Skeletal muscle tissue (tissue), 4 donors: ENCODE data around the gene ATXN8OS. TPM values are rescaled to one million over a fixed set of nuclear protein-coding genes. Genes with fewer than 3 reads are reported as not detected.

Source experiments
- H3K27ac ChIP-seq: one replicate; pipeline ENCODE4 v1.7.0; 2013; ENCODE audit warnings: mild to moderate bottlenecking, low read depth, low read length, inconsistent platforms
- H3K27me3 ChIP-seq, 3 donors: one replicate each; pipeline ENCODE4 v1.7.0; 2013; ENCODE audit warnings: low read length in 3 of 3; ENCODE audit not compliant: control insufficient read depth in 3 of 3, insufficient read depth in 3 of 3
- H3K36me3 ChIP-seq, 3 donors: one replicate each; pipeline ENCODE4 v1.7.0; 2013; ENCODE audit warnings: low read length in 3 of 3; ENCODE audit not compliant: control insufficient read depth in 3 of 3, insufficient read depth in 3 of 3
- H3K4me1 ChIP-seq, 3 donors: one replicate each; pipeline ENCODE4 v1.7.0; 2013; ENCODE audit warnings: low read length in 3 of 3, mild to moderate bottlenecking in 3 of 3; ENCODE audit not compliant: control insufficient read depth in 3 of 3, insufficient read depth in 3 of 3
- H3K4me3 ChIP-seq, 3 donors: one replicate each; pipeline ENCODE4 v1.7.0; 2013; ENCODE audit warnings: low read length in 3 of 3
- H3K9ac ChIP-seq, 3 donors: one replicate each; pipeline ENCODE4 v1.7.0; 2013; ENCODE audit warnings: low read length in 3 of 3, mild to moderate bottlenecking in 3 of 3, moderate library complexity in 2 of 3, low read depth in 1 of 3
- H3K9me3 ChIP-seq, 3 donors: one replicate each; pipeline ENCODE4 v1.7.0; 2013; ENCODE audit warnings: low read length in 3 of 3; ENCODE audit not compliant: control insufficient read depth in 3 of 3
- total RNA-seq: library from RNA; depleted of rRNA; stranded (reverse); fragments of >200 nt; gene quantifications from one replicate; pipeline ENCODE4 v1.2.3, GENCODE V29; 2014
- donor health status: Osteomylitis.

ATXN8OS gene
- total RNA-seq: not detected

DNA sequence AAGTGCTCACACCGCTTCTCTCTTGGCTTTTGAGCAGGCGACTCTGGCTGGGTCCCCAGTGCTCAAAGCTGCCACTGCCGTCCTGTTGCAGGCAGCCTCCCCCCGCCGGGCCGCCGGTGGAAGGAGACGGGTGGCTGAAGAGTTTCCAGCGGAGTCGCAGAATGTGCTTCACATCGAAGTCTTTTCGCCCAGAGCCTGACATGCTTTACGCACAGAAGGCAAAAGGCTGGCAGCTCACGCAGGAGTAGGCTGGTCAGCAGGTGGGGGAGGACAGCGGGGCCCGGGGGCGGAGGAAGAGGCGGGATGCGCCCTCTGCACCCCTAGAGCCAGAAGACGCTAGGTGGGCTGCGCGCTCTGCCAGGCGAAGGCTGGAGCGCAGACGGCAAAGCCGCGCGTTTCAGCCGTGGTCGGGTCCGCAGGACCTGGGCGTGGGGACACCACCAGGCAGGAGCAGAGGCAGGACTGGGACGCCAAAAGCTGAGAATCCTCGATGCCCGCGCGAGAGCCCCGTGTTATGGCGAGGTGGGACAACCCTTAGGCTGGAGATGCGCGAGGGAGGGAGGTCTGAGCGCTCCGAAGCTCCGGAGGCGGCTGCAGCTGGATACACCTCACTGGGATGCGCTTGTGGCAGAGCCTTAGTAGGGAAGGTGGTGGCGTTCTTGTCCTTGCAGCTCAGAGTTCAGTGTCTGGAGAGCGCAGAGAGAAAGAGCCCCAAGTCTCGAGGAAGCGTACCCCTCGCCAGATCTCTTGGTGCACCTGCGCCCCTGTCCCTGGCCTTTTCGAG is at the start of gene ATXN8OS:
ATXN8OS (plus strand) TSS at position 329 of the 784 bp plus-strand sequence.
- no peaks in the 10 kb centered on the region for H3K36me3 ChIP-seq
- no peak within 1 kb of the TSS for H3K27ac ChIP-seq
- H3K27me3 ChIP-seq: peaks cover 0 to 7% (median 4%) of the 10 kb centered on the region in 3 donors
- H3K9ac ChIP-seq: no peak within 1 kb of the TSS
- H3K4me3 ChIP-seq: no peak within 1 kb of the TSS
- H3K9me3 ChIP-seq: no peaks in the 10 kb centered on the region
- H3K4me1 ChIP-seq: no peaks in the 10 kb centered on the region

- H3K4me1 ChIP-seq: no peaks in the 10 kb centered on the region
- H3K4me3 ChIP-seq: no peak overlapping the region
- H3K27me3 ChIP-seq: no peaks in the 10 kb centered on the region
- H3K9me3 ChIP-seq: no peaks in the 10 kb centered on the region
- H3K36me3 ChIP-seq: no peaks in the 10 kb centered on the region
- H3K9ac ChIP-seq: no peak overlapping the region
- H3K27ac ChIP-seq: no peak overlapping the region
These were observed 27.6 kb upstream of the ATXN8OS start for GRCh38 chr13:70080012-70080411.

DNA sequence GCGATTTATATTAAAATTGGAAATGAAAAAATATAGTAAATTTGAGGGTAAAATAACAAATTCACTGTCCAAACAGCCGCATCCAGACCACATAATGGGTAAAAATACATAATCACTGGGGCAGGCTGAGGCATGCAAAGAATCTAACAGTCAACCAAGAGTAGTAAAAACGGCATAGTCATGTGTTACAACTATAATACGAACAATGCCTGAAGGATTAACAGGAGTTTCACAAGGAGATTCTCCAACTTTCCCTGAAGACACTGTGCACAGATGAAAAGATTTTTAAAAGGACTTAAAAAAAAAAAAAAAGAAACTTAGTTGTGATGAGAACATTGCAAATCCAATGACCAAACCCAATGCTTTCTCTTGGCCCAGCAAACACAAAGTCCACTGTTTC is 20.4 kb upstream of the ATXN8OS start:
- no peaks in the 10 kb centered on the region for H3K27me3 ChIP-seq
- H3K9me3 ChIP-seq: no peaks in the 10 kb centered on the region
- no peak overlapping the region for H3K4me3 ChIP-seq
- H3K27ac ChIP-seq: no peak overlapping the region
- H3K36me3 ChIP-seq: no peaks in the 10 kb centered on the region
- H3K4me1 ChIP-seq: no peaks in the 10 kb centered on the region
- no peak overlapping the region for H3K9ac ChIP-seq

GRCh38 chr13:70088926-70089325 is 18.7 kb upstream of the ATXN8OS start:
- Histone ChIP-seq H3K27ac (no peak overlapping the region), H3K27me3 (no peaks in the 10 kb centered on the region), H3K36me3 (no peaks in the 10 kb centered on the region), H3K4me1 (no peaks in the 10 kb centered on the region), H3K9ac (no peak overlapping the region), H3K9me3 (no peaks in the 10 kb centered on the region), H3K4me3 (no peak overlapping the region)

DNA sequence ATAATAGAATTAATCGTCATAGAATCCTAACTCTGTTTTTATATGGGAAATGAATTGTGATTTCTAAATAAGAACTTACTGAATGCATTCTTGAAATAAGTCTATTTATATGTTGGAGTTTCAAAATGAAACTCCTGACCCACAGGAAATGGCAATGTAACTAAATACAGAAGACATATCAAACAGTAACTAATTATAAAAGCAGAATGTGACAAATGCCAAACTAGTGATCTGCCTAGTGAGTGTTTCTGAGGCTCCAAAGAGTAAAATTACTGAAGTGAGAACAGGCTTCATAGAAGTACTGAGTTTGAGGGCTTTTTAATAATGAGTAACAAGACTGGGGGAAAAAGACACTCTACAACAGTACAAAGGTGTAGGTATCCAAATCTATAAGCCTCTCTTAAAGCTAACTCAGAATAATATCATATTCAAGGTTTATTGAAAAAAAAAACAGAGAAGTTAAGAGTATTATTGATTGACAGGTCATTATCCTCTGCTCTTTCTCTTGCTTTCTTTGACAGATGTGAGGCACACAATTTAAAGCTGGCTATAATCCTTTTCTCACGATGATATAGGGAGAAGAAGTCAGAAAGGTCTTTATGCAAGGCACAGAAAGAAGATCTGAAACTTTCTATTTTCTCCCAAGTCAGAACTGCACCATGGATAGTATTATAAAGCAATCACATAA is 17.4 kb upstream of the ATXN8OS start:
- no peaks in the 10 kb centered on the region for H3K9me3 ChIP-seq
- no peaks in the 10 kb centered on the region for H3K4me1 ChIP-seq
- H3K9ac ChIP-seq: no peak overlapping the region
- H3K27me3 ChIP-seq: no peaks in the 10 kb centered on the region
- H3K4me3 ChIP-seq: no peak overlapping the region
- H3K36me3 ChIP-seq: no peaks in the 10 kb centered on the region
- no peak overlapping the region for H3K27ac ChIP-seq

DNA sequence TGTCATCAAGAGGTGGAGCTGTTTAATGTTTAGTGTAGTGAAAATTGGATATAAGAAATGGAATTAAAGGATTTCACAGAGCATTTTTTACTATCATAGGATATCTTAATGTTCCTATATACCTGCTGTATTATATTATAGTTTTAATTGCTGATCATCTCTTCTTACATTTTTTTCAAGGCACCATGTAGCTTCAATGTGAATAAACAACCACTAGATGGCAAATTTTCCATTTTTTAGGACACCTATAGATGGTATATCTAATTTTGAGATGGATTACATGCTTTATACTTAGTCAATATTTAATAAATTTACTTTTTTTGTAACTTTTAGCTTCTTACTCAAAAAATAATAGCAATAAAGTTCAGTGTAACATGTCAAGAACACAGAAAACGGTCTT is 9.0 kb upstream of the ATXN8OS start:
- Histone ChIP-seq H3K27ac (no peak overlapping the region), H3K9ac (no peak overlapping the region), H3K9me3 (no peaks in the 10 kb centered on the region), H3K36me3 (no peaks in the 10 kb centered on the region), H3K4me1 (no peaks in the 10 kb centered on the region), H3K27me3 (no peaks in the 10 kb centered on the region), H3K4me3 (no peak overlapping the region)

DNA sequence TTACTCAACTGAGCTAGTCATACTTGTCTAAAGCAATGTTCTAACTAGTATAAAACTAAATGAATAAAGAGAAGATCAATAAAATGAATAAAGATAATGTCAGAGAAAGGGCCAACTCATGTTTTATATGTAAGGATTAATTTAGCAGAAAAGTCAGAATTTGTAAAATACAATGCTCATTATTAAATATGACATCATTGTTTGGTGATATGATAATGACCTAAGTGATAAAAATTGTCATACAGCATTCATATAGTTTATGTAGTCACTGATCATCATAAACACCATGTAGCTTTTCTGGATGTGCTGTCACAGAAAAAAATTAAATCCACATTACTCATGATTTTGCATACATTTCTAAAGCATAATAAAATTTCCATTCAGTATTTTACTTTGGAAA is 3.1 kb upstream of the ATXN8OS start:
- no peaks in the 10 kb centered on the region for H3K9me3 ChIP-seq
- H3K4me3 ChIP-seq: no peak overlapping the region
- peaks cover 0 to 7% (median 4%) of the 10 kb centered on the region in 3 donors for H3K27me3 ChIP-seq
- H3K27ac ChIP-seq: no peak overlapping the region
- no peak overlapping the region for H3K9ac ChIP-seq
- no peaks in the 10 kb centered on the region for H3K4me1 ChIP-seq
- no peaks in the 10 kb centered on the region for H3K36me3 ChIP-seq

GRCh38 chr13:70107125-70107497 is 515 bp upstream of the ATXN8OS start:
- H3K36me3 ChIP-seq: no peaks in the 10 kb centered on the region
- H3K9ac ChIP-seq: no peak overlapping the region
- no peak overlapping the region for H3K27ac ChIP-seq
- no peaks in the 10 kb centered on the region for H3K9me3 ChIP-seq
- no peaks in the 10 kb centered on the region for H3K4me1 ChIP-seq
- no peak overlapping the region for H3K4me3 ChIP-seq
- H3K27me3 ChIP-seq: peaks cover 0 to 7% (median 4%) of the 10 kb centered on the region in 3 donors

DNA sequence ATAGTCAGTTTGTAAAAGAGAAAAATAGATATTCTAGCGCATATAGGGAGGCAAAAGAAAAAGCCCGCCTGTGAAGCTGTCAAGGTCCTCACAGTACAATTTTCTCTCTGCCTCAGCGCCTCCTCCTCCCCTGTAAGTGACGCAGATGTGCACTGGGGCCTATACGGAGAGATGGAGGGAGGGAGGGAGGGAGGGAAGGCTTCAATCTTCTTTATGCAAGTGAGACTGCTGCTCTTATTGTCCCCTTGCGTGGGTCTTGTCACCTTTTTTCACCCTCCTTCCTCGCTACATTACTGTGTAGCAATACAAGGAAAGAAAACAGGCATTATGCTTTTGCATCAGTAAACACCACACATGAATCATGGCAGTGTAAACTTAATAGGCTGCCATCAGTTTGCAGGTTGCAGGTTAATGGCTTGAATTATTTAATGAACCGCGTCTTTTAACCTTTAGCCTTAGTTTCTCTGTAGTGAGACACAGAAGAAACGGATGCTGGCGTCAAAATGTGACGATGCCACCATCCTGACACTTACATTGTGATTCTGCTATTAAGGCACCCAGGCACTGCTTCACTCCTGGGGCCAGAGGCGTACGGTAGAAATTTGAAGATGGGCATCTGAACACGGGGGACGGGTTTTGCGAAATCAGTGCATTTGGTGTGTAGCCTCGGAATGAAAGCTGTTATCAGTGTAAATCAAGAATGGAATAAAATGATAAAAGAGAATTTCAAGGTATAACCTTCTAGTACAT is 905 bp downstream of the ATXN8OS start, which contains the start of gene KLHL1:
KLHL1 (minus strand) TSS at position 97 of the 750 bp plus-strand sequence. CDS start 753 bp downstream, outside the sequence.
- Histone ChIP-seq H3K27ac (no peak within 1 kb of the TSS), H3K36me3 (no peaks in the 10 kb centered on the region), H3K9ac (no peak within 1 kb of the TSS), H3K27me3 (peaks cover 0 to 7% (median 4%) of the 10 kb centered on the region in 3 donors), H3K4me3 (no peak within 1 kb of the TSS), H3K9me3 (no peaks in the 10 kb centered on the region), H3K4me1 (no peaks in the 10 kb centered on the region)
